ENCODE measurements around the gene SLC17A6. TPM values are rescaled to one million over a fixed set of nuclear protein-coding genes. Genes with fewer than 3 reads are reported as not detected.

Gene SLC17A6
- total RNA-seq, 1 experiment from 2014 or later, result not detected

- H3K9me2 ChIP-seq (ENCODE audit: insufficient read depth), result no peaks in the 10 kb centered on the region
- no peak overlapping the region for H3K4me3 ChIP-seq
- no peak overlapping the region for H3K4me2 ChIP-seq
- no peaks in the 10 kb centered on the region for H3K27me3 ChIP-seq (ENCODE audit: insufficient read depth, low read depth)
- no peaks in the 10 kb centered on the region for H3F3A ChIP-seq (ENCODE audit: insufficient read depth, low read depth)
- no peaks in the 10 kb centered on the region for H3K9me3 ChIP-seq (ENCODE audit: insufficient read depth, low read depth)
- no peak for DNase-seq
- H3K4me1 ChIP-seq (replicated peaks; ENCODE audit: insufficient read depth), result no peaks in the 10 kb centered on the region
- TF ChIP-seq CTCF (conservative IDR thresholded peaks at IDR 0.05) (no peak), EZH2 (IDR thresholded peaks at IDR 0.05; ENCODE audit: low read depth) (no peak)
- intact Hi-C loops (cut with micrococcal nuclease; ENCODE audit: unreplicated experiment), result no loop called here
- no peak overlapping the region for H2AFZ ChIP-seq
- CTCF ChIA-PET, result no interaction called here
- POLR2A ChIA-PET (ENCODE audit: unreplicated experiment), result no interaction called here
- no TSS peak for BruUV-seq (replicated peaks)
- H3K36me3 ChIP-seq (ENCODE audit: low read depth), result no peaks in the 10 kb centered on the region
- H4K20me1 ChIP-seq (ENCODE audit: insufficient read depth), result no peaks in the 10 kb centered on the region
- no peaks in the 10 kb centered on the region for H3K79me2 ChIP-seq (ENCODE audit: low read depth)
- H3K27ac ChIP-seq, result no peak overlapping the region
These were observed 52.1 kb downstream of the SLC17A6 start for GRCh38 chr11:22390283-22390655.

GRCh38 chr11:22392561-22392960, 54.4 kb downstream of the SLC17A6 start:
- no TSS peak for BruUV-seq (replicated peaks)
- ChIA-PET CTCF (no interaction called here), POLR2A (ENCODE audit: unreplicated experiment) (no interaction called here)
- H3K79me2 ChIP-seq (ENCODE audit: low read depth), result no peaks in the 10 kb centered on the region
- H3K4me1 ChIP-seq (replicated peaks; ENCODE audit: insufficient read depth), result no peaks in the 10 kb centered on the region
- no peak overlapping the region for H3K27ac ChIP-seq
- H3K9me3 ChIP-seq (ENCODE audit: insufficient read depth, low read depth), result no peaks in the 10 kb centered on the region
- H3F3A ChIP-seq (ENCODE audit: insufficient read depth, low read depth), result no peaks in the 10 kb centered on the region
- no peak for TF ChIP-seq EZH2 (IDR thresholded peaks at IDR 0.05; ENCODE audit: low read depth)
- no peak for TF ChIP-seq CTCF (conservative IDR thresholded peaks at IDR 0.05)
- H3K4me3 ChIP-seq, result no peak overlapping the region
- H2AFZ ChIP-seq, result no peak overlapping the region
- no peaks in the 10 kb centered on the region for H3K36me3 ChIP-seq (ENCODE audit: low read depth)
- H4K20me1 ChIP-seq (ENCODE audit: insufficient read depth), result no peaks in the 10 kb centered on the region
- H3K4me2 ChIP-seq, result no peak overlapping the region
- intact Hi-C loops (cut with micrococcal nuclease; ENCODE audit: unreplicated experiment), result no loop called here
- H3K27me3 ChIP-seq (ENCODE audit: insufficient read depth, low read depth), result no peaks in the 10 kb centered on the region
- no peak for DNase-seq
- no peaks in the 10 kb centered on the region for H3K9me2 ChIP-seq (ENCODE audit: insufficient read depth)

GRCh38 chr11:22405377-22405776, 67.2 kb downstream of the SLC17A6 start:
- Histone ChIP-seq H3K9me2 (ENCODE audit: insufficient read depth) (no peaks in the 10 kb centered on the region; the same call in 1 of the 2 replicates), H3K27ac (no peak overlapping the region), H4K20me1 (ENCODE audit: insufficient read depth) (no peaks in the 10 kb centered on the region), H2AFZ (no peak overlapping the region), H3K9me3 (ENCODE audit: insufficient read depth, low read depth) (no peaks in the 10 kb centered on the region), H3F3A (ENCODE audit: insufficient read depth, low read depth) (no peaks in the 10 kb centered on the region), H3K4me2 (no peak overlapping the region), H3K79me2 (ENCODE audit: low read depth) (no peaks in the 10 kb centered on the region), H3K4me3 (no peak overlapping the region), H3K27me3 (ENCODE audit: insufficient read depth, low read depth) (no peaks in the 10 kb centered on the region), H3K4me1 (replicated peaks; ENCODE audit: insufficient read depth) (no peaks in the 10 kb centered on the region), H3K36me3 (ENCODE audit: low read depth) (no peaks in the 10 kb centered on the region)
- TF ChIP-seq EZH2 (IDR thresholded peaks at IDR 0.05; ENCODE audit: low read depth) (no peak), CTCF (conservative IDR thresholded peaks at IDR 0.05) (no peak)
- no TSS peak for BruUV-seq (replicated peaks)
- DNase-seq, result no peak
- ChIA-PET POLR2A (ENCODE audit: unreplicated experiment) (no interaction called here), CTCF (no interaction called here)
- intact Hi-C loops (cut with micrococcal nuclease; ENCODE audit: unreplicated experiment), result no loop called here

All from PC-9 (cell line).